K562 (cell line): Measurements from ENCODE around the gene PRKCE. TPM values are rescaled to one million over a fixed set of nuclear protein-coding genes. Genes with fewer than 3 reads are reported as not detected.
"Not testable (repeated sequence)": the region's sequence is repeated elsewhere in the genome, so short reads cannot be mapped to it uniquely, and the experiment has no call there.

ENCODE experiments used
- ATAC-seq: fragments of 200-7000 bp; cut with Tn5 transposase; 3 replicates; pipeline ENCODE4 v1.9.1; 2020; ENCODE audit warnings: moderate library complexity
- BruUV-seq: library from RNA; stranded (reverse); fragments of 400-500 nt; replicated peaks from 2 replicates; lab custom pipeline; 2021; lab: Mats Ljungman, UMichigan
- CTCF ChIA-PET: fragments of 300-600 bp; formaldehyde crosslinking; extraction: SDS; loops from one replicate; lab custom pipeline; 2021; ENCODE audit warnings: low intra/inter-chr PET ratio; lab: Yijun Ruan, JAX
- POLR2A ChIA-PET: fragments of 300-600, 350-650 bp; sonication (Branson Sonifier 250); formaldehyde crosslinking; extraction: SDS; loops from one replicate; lab custom pipeline; 2021; ENCODE audit warnings: antibody characterized with exemption, inconsistent platforms; lab: Yijun Ruan, JAX
- DNase-seq, 4 experiments: peaks; one replicate each; pipeline versions ENCODE4 v3.0.0 to v3.0.0-alpha.2; 2011 to 2018; ENCODE audit warnings: low spot score in 3 of 4, mixed read lengths in 3 of 4; ENCODE audit errors: extremely low read depth in 1 of 4
- FAIRE-seq: peaks from 2 replicates; lab custom pipeline; 2011; peaks lifted over from hg19 to GRCh38; lab: Jason Lieb, UNC
- H2AFZ ChIP-seq: 2 replicates; pipeline ENCODE4 v1.6.0; 2011; ENCODE audit warnings: low read depth, low read length, control low read depth, inconsistent platforms
- H3K27ac ChIP-seq: fragments of 200-600 bp; 3 replicates; pipeline ENCODE4 v1.8.0; 2011; ENCODE audit warnings: low read depth, mild to moderate bottlenecking, control low read depth, inconsistent platforms, low read length, moderate library complexity, mixed read lengths; ENCODE audit errors: extremely low read depth
- H3K27me3 ChIP-seq, 2 experiments: fragments of 300-600 bp in 1 of 2; 2 replicates in 1 of 2; 3 replicates in 1 of 2; pipeline versions ENCODE4 v1.6.0 to v1.8.0; 2011; ENCODE audit warnings: inconsistent platforms in 2 of 2, low read length in 2 of 2, mild to moderate bottlenecking in 1 of 2, mixed read lengths in 1 of 2, moderate library complexity in 1 of 2; ENCODE audit not compliant: control insufficient read depth in 2 of 2, insufficient read depth in 2 of 2
- H3K36me3 ChIP-seq: fragments of 300-600 bp; 3 replicates; pipeline ENCODE4 v1.8.0; 2011; ENCODE audit warnings: mild to moderate bottlenecking, low read length, inconsistent platforms; ENCODE audit not compliant: control insufficient read depth, insufficient read depth
- H3K4me1 ChIP-seq, 2 experiments: fragments of 200-600 bp in 1 of 2; replicated peaks in 1 of 2; 2 replicates in 1 of 2; 3 replicates in 1 of 2; pipeline versions ENCODE4 v1.5.1 to v1.8.0; 2011; ENCODE audit warnings: inconsistent platforms in 2 of 2, low read length in 2 of 2, mild to moderate bottlenecking in 1 of 2, mixed read lengths in 1 of 2, moderate library complexity in 1 of 2; ENCODE audit not compliant: control insufficient read depth in 2 of 2, insufficient read depth in 2 of 2
- H3K4me2 ChIP-seq: 2 replicates; pipeline ENCODE4 v1.6.1; 2011; ENCODE audit warnings: low read length, control low read depth, inconsistent platforms, mixed read lengths; ENCODE audit not compliant: insufficient read depth
- H3K4me3 ChIP-seq: fragments of 200-600 bp; sonication (generic), shearing (Covaris generic); 2 replicates; pipeline ENCODE4 v1.5.1; 2016; ENCODE audit warnings: control low read depth, inconsistent platforms
- H3K79me2 ChIP-seq: fragments of 200-600 bp; 3 replicates; pipeline ENCODE4 v1.8.0; 2011; ENCODE audit warnings: low read length, inconsistent platforms; ENCODE audit not compliant: control insufficient read depth, insufficient read depth
- H3K9ac ChIP-seq, 2 experiments: 2 replicates each; pipeline versions ENCODE4 v1.6.0 to v1.6.1; 2011; ENCODE audit warnings: low read depth in 2 of 2, low read length in 2 of 2, control low read depth in 1 of 2, inconsistent platforms in 1 of 2, mild to moderate bottlenecking in 1 of 2, mixed read lengths in 1 of 2; ENCODE audit not compliant: insufficient read depth in 1 of 2
- H3K9me1 ChIP-seq: one replicate; pipeline ENCODE4 v1.6.0; 2011; ENCODE audit warnings: inconsistent platforms, mild to moderate bottlenecking, low read length, moderate library complexity; ENCODE audit not compliant: control insufficient read depth, insufficient read depth
- H3K9me3 ChIP-seq: replicated peaks from 2 replicates; pipeline ENCODE4 v1.5.1; 2011; ENCODE audit warnings: low read depth, low read length, inconsistent platforms; ENCODE audit not compliant: control insufficient read depth, insufficient read depth
- H4K20me1 ChIP-seq: replicated peaks from 2 replicates; pipeline ENCODE4 v1.6.1; 2011; ENCODE audit warnings: low read length, inconsistent platforms, mixed read lengths; ENCODE audit not compliant: control insufficient read depth, insufficient read depth
- FOSL1 ChIP-seq: fragments of 200-800 bp; sonication (Bioruptor generic); conservative IDR thresholded peaks from 2 replicates; pipeline ENCODE4 v1.6.1; 2016; ENCODE audit warnings: missing genetic modification characterization, missing compliant biosample characterization
- L3MBTL2 ChIP-seq: fragments of 450-650 bp; IDR thresholded peaks from 2 replicates; pipeline ENCODE4 v1.6.1; 2016; ENCODE audit warnings: mild to moderate bottlenecking, moderate library complexity
- WGBS: fragments of 100-300 bp; shearing (Covaris generic); methylation state at CpG from one replicate; pipeline ENCODE4 v1.1.6; 2016; ENCODE audit warnings: low coverage, mixed read lengths; ENCODE audit not compliant: insufficient coverage; ENCODE audit errors: missing lambda C conversion rate; 5-methylcytosine and 5-hydroxymethylcytosine counted together
- in situ Hi-C: fragments of 300-500 bp; cut with MboI; formaldehyde crosslinking; loops from 4 replicates; pipeline ENCODE4 v1.15.0; 2018; ENCODE audit warnings: inconsistent platforms, mixed read lengths
- intact Hi-C: fragments of 100-400 bp; cut with micrococcal nuclease; formaldehyde crosslinking; loops from 2 replicates; pipeline ENCODE4 v1.14.2; 2022
- polyA plus RNA-seq, 8 experiments: library from polyadenylated mRNA; depleted of rRNA in 4 of 8; stranded (reverse) in 5 of 8; unstranded in 3 of 8; fragments of >200 nt; fragmentation: Nextera tagmentation in 2 of 8; fragmentation: Illumina TruSeq in 1 of 8; extraction: Ambion mirVana in 2 of 8; extraction: Trizol in 1 of 8; gene quantifications; 2 replicates each; pipeline versions ENCODE4 v1.2.1 to v1.2.3, GENCODE V29; 2011 to 2014; ENCODE audit warnings: inconsistent platforms in 1 of 8, missing spikeins in 1 of 8
- total RNA-seq, 7 experiments: library from RNA; depleted of rRNA in 6 of 7; stranded (reverse); fragments of >200 nt in 6 of 7; fragmentation: Illumina TruSeq in 2 of 7; extraction: Trizol in 2 of 7; gene quantifications; 2 replicates each; pipeline versions ENCODE4 v1.2.1 to v1.2.3, GENCODE V29; 2011 to 2021; ENCODE audit warnings: low replicate concordance in 1 of 7
- TF ChIP-seq, protein P1 (sequence below): sonication (generic); formaldehyde crosslinking; IDR thresholded peaks from 2 replicates; pipeline ENCODE4 v1.5.0; 2020; ENCODE audit warnings: missing genetic modification reagents

PRKCE gene
- total and polyA plus RNA-seq, 9 of the 15 experiments (the other 6 are each of a cell fraction or from before 2014, with no cell fraction given) = 0.06 to 1.0 (median 0.22) TPM; not detected in 1

DNA sequence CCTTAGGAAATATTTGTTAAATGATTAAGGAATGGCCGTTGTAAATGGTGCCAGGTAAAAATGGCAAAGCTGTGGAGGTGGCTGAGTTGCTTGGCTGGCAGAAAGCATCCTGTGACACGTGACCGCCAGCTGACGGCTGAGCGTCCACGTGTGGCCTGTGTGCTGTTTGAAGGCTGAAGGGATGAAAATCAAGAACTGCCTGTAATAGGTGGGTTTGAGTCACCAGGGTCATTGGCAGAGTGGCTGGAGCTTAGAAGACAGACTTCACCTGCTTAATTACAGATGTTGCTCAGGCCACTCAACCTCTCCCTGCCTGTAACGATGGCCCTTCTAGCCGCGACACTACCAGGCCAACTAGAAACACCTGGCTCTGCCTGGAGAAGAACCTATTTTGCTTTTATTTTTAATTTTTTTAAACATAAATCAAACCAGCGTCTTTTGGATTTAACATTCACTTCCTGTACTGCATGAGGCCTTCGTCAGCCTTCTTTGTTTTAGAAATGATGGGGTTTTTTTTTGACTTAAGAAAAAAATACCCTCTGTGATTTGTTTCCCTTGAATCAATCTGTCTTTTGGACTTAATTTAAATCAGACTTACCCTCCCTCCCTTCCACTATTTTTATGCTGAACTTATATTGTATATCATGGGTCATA is 206.5 kb downstream of the PRKCE start:
- 13% methylated on average over 11 of the region's 11 CpGs for WGBS
- Histone ChIP-seq H3K79me2 (no peaks in the 10 kb centered on the region), H3K4me3 (no peak overlapping the region), H3K9me1 (no peaks in the 10 kb centered on the region), H3K27me3 (peaks cover 10 to 22% of the 10 kb centered on the region in 2 experiments; a peak in 3 of 5 replicates), H3K9ac (no peak overlapping the region), H2AFZ (no peak overlapping the region), H3K4me1 (no peaks in the 10 kb centered on the region; a peak in 1 of 5 replicates), H4K20me1 (no peaks in the 10 kb centered on the region), H3K9me3 (no peaks in the 10 kb centered on the region), H3K36me3 (no peaks in the 10 kb centered on the region), H3K27ac (no peak overlapping the region), H3K4me2 (no peak overlapping the region)
- POLR2A ChIA-PET = no interaction called here
- FAIRE-seq (no peak), ATAC-seq (no peak), DNase-seq (no peak)
- intact Hi-C loops = no loop called here
- in situ Hi-C loops = no loop called here
- BruUV-seq = no TSS peak
- CTCF ChIA-PET = no interaction called here
- TF ChIP-seq, protein P1, sequence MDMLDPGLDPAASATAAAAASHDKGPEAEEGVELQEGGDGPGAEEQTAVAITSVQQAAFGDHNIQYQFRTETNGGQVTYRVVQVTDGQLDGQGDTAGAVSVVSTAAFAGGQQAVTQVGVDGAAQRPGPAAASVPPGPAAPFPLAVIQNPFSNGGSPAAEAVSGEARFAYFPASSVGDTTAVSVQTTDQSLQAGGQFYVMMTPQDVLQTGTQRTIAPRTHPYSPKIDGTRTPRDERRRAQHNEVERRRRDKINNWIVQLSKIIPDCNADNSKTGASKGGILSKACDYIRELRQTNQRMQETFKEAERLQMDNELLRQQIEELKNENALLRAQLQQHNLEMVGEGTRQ = peak; percentile 39
- TF ChIP-seq L3MBTL2 = peak; percentile 17; the same call in 1 of the 2 replicates
- TF ChIP-seq FOSL1 = no peak

DNA sequence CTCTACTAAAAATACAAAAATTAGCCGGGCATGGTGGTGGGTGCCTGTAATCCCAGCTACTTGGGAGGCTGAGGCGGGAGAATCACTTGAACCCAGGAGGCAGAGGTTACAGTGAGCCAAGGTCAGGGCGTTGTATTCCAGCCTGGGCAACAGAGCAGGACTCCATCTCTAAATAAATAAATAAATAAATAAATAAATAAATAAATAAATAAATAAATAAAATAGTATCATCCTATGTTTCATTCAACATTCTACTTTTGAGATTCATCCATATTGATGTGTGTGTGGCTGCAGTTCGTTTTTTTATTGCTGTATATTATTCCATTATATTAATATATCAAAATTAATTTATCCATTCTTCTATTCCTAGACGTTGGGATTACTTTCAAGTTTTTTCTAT is 207.4 kb downstream of the PRKCE start:
- intact Hi-C loops, CTCF ChIA-PET: not testable (repeated sequence)

More for the DNA sequence above, 207.4 kb downstream of the PRKCE start:
- H3K4me2 ChIP-seq, in situ Hi-C loops, H3K4me1 ChIP-seq, DNase-seq, BruUV-seq, H3K27ac ChIP-seq, H4K20me1 ChIP-seq, H3K79me2 ChIP-seq, H3K9ac ChIP-seq, H3K36me3 ChIP-seq, H3K9me3 ChIP-seq, POLR2A ChIA-PET, H2AFZ ChIP-seq, FAIRE-seq, H3K9me1 ChIP-seq, ATAC-seq, H3K4me3 ChIP-seq: not testable (repeated sequence)
- peaks cover 10 to 25% of the 10 kb centered on the region in 2 experiments; a peak in 3 of 5 replicates for H3K27me3 ChIP-seq
- 9% methylated on average over 4 of the region's 5 CpGs for WGBS
